NCI-H2227 (cell line): ENCODE results near the gene ZNF804A.
A peak's percentile ranks its signal among the peaks of the same experiment; 100 is the strongest.

Experiments
- DNase-seq: peaks from one replicate; lab custom pipeline; 2025; ENCODE audit not compliant: unreplicated experiment; lab: John Stamatoyannopoulos, UW

Gene ZNF804A

GRCh38 chr2:184598316-184599053 is at the start of gene ZNF804A:
ZNF804A (plus strand) TSS chr2:184598529; CDS start chr2:184598960, 431 bp downstream.
- DNase-seq, result peak; percentile 81

- no peak for DNase-seq
These were observed 49.2 kb upstream of the ZNF804A start for GRCh38 chr2:184549153-184549552.

- DNase-seq, result no peak
These were observed 46.7 kb upstream of the ZNF804A start for GRCh38 chr2:184551626-184552025.

- DNase-seq, result no peak
These were observed 43.6 kb upstream of the ZNF804A start for GRCh38 chr2:184554736-184555135.

GRCh38 chr2:184555352-184555751 is 43.0 kb upstream of the ZNF804A start:
- no peak for DNase-seq

- DNase-seq, result no peak
These were observed 41.7 kb upstream of the ZNF804A start for GRCh38 chr2:184556639-184557038.

- DNase-seq, result no peak
These were observed 39.4 kb upstream of the ZNF804A start for GRCh38 chr2:184558713-184559464.

GRCh38 chr2:184560603-184561002 is 37.7 kb upstream of the ZNF804A start:
- no peak for DNase-seq

GRCh38 chr2:184562532-184562931 is 35.8 kb upstream of the ZNF804A start:
- DNase-seq, result no peak

- DNase-seq, result no peak
These were observed 34.2 kb upstream of the ZNF804A start for GRCh38 chr2:184564092-184564491.

- no peak for DNase-seq
These were observed 31.6 kb upstream of the ZNF804A start for GRCh38 chr2:184566716-184567115.

GRCh38 chr2:184577056-184577455 is 21.3 kb upstream of the ZNF804A start:
- no peak for DNase-seq

GRCh38 chr2:184577743-184578142 is 20.6 kb upstream of the ZNF804A start:
- no peak for DNase-seq

GRCh38 chr2:184579226-184579625 is 19.1 kb upstream of the ZNF804A start:
- DNase-seq, result no peak

- no peak for DNase-seq
These were observed 16.9 kb upstream of the ZNF804A start for GRCh38 chr2:184581391-184581790.

GRCh38 chr2:184589261-184589660 is 9.1 kb upstream of the ZNF804A start:
- no peak for DNase-seq

GRCh38 chr2:184596819-184597411 is 1.4 kb upstream of the ZNF804A start:
- no peak for DNase-seq

GRCh38 chr2:184597571-184597991 is 748 bp upstream of the ZNF804A start:
- peak; percentile 38 for DNase-seq

- DNase-seq, result no peak
These were observed 370 bp upstream of the ZNF804A start for GRCh38 chr2:184598002-184598315.

- DNase-seq, result no peak
These were observed 934 bp downstream of the ZNF804A start for GRCh38 chr2:184599054-184599871.

- DNase-seq, result no peak
These were observed 1.5 kb downstream of the ZNF804A start for GRCh38 chr2:184599872-184600222.
